Body of pancreas (tissue), 4 donors: ENCODE results near the gene IL4I1.

ENCODE experiments used
- CTCF ChIP-seq, 7 experiments: fragments of 450-650 bp in 4 of 7; fragments of 200-600 bp in 3 of 7; sonication (generic) in 3 of 7; IDR thresholded peaks; one replicate each; pipeline ENCODE4 v1.5.1; 2016 to 2019; ENCODE audit warnings: antibody characterized with exemption in 7 of 7
- POLR2A ChIP-seq, 3 donors: fragments of 450-650 bp; IDR thresholded peaks; one replicate each; pipeline ENCODE4 v1.6.1; 2016; ENCODE audit warnings: antibody characterized with exemption in 3 of 3, mild to moderate bottlenecking in 2 of 3

- TF ChIP-seq CTCF (IDR thresholded peaks at IDR 0.05): no peak
- TF ChIP-seq POLR2A (IDR thresholded peaks at IDR 0.05): peak; percentile 37 to 79 (median 76)
Observed at GRCh38 chr19:49866933-49867782, 29.5 kb downstream of the IL4I1 start, which contains the start of gene PNKP.
